ENCODE results near the gene NEURL2. TPM values are rescaled to one million over a fixed set of nuclear protein-coding genes. Genes with fewer than 3 reads are reported as not detected.
A peak's percentile ranks its signal among the peaks of the same experiment; 100 is the strongest.

NEURL2 gene
- total RNA-seq, 1 experiment from 2014 or later: 2.3 TPM

DNA sequence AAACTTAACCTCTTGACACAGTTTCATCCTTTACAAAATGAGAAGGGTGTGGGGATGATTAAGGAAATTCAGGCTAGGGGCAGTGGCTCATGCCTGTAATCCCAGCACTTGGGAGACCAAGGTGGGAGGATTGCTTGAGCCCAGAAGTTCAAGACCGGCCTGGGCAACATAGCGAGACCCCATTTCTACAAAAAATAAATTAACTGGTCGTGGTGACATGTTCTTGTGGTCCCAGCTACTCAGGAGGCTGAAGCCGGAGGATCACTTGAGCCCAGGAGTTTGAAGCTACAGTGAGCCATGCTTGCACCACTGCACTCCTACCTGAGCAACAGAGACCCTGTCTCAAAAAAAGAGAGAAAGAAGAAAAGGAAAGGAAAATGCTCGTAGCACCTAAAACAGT lies 24.6 kb downstream of the NEURL2 start:
- Histone ChIP-seq H3K4me1 (ENCODE audit: insufficient read depth, low read length) (peaks cover 18% of the 10 kb centered on the region), H3K27me3 (ENCODE audit: low read length) (no peaks in the 10 kb centered on the region), H3K9me3 (ENCODE audit: low read length) (no peaks in the 10 kb centered on the region), H3K9ac (ENCODE audit: low read length) (no peak overlapping the region), H3K9me2 (replicated peaks; ENCODE audit: low read length) (no peaks in the 10 kb centered on the region), H3F3A (ENCODE audit: low read length, unreplicated experiment) (peaks cover 2% of the 10 kb centered on the region), H3K79me2 (ENCODE audit: low read length) (no peaks in the 10 kb centered on the region), H3K36me3 (ENCODE audit: low read depth, low read length) (no peaks in the 10 kb centered on the region), H2AFZ (ENCODE audit: low read length) (no peak overlapping the region), H3K4me2 (ENCODE audit: low read length) (no peak overlapping the region), H3K4me3 (ENCODE audit: low read length) (no peak overlapping the region), H3K27ac (ENCODE audit: low read length) (peak overlapping the region; percentile 85; the same call in 1 of the 2 replicates), H4K20me1 (ENCODE audit: low read length) (no peaks in the 10 kb centered on the region)
- DNase-seq (no peak), ATAC-seq (no peak)
- intact Hi-C loops (cut with micrococcal nuclease): no loop called here
- no TSS peak for BruUV-seq (replicated peaks)
- ChIA-PET POLR2A (ENCODE audit: unreplicated experiment) (no interaction called here), CTCF (no interaction called here)
- TF ChIP-seq, protein P1, sequence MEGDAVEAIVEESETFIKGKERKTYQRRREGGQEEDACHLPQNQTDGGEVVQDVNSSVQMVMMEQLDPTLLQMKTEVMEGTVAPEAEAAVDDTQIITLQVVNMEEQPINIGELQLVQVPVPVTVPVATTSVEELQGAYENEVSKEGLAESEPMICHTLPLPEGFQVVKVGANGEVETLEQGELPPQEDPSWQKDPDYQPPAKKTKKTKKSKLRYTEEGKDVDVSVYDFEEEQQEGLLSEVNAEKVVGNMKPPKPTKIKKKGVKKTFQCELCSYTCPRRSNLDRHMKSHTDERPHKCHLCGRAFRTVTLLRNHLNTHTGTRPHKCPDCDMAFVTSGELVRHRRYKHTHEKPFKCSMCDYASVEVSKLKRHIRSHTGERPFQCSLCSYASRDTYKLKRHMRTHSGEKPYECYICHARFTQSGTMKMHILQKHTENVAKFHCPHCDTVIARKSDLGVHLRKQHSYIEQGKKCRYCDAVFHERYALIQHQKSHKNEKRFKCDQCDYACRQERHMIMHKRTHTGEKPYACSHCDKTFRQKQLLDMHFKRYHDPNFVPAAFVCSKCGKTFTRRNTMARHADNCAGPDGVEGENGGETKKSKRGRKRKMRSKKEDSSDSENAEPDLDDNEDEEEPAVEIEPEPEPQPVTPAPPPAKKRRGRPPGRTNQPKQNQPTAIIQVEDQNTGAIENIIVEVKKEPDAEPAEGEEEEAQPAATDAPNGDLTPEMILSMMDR (conservative IDR thresholded peaks at IDR 0.05; ENCODE audit: low read depth, low read length): no peak
- TF ChIP-seq EZH2 (IDR thresholded peaks at IDR 0.05; ENCODE audit: low read length, unreplicated experiment): no peak
- TF ChIP-seq EZH2phosphoT487 (IDR thresholded peaks at IDR 0.05; ENCODE audit: borderline replicate concordance, low read length): no peak

DNA sequence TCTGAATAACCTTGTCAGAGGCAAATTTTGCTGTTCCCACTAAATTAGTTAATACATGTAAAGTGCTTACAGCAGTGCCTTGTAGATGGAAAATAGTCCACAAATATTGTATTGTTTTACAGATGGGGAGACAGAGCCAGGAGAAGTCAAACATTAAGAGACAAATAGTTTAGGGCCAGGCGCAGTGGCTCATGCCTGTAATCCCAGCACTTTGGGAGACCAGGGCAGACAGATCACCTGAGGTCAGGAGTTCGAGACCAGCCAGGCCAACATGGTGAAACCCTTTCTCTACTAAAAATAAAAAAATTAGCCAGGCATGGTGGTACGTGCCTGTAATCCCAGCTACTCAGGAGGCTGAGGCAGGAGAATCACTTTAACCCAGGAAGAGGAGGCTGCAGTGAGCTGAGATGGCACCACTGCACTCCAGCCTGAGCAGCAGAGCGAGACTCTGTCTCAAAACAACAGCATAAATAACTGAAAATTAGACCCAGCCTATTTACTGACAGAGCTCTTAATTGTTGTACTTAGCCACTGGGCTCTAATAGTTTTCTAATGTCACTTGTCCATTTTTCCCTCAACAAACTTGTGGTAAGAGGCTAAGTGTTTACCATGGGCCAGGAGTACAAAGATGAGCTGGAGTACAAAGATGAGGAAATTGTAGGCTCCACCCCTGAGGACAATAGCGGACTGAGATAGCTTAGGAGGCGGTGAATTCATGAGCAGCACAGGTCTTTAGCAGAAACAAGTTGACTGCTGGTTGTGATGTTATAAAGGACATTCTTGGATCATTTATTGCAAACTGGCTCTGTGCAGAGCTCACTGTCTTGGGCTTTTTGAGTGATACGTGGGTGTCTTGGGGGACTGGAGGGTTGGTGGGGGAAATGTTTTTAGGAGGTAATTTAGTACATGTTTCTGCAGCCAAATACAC lies 27.2 kb downstream of the NEURL2 start:
- Histone ChIP-seq H3K4me1 (ENCODE audit: insufficient read depth, low read length) (peaks cover 29% of the 10 kb centered on the region), H3K9me2 (replicated peaks; ENCODE audit: low read length) (no peaks in the 10 kb centered on the region), H3F3A (ENCODE audit: low read length, unreplicated experiment) (peaks cover 2% of the 10 kb centered on the region), H3K4me3 (ENCODE audit: low read length) (no peak overlapping the region), H3K4me2 (ENCODE audit: low read length) (no peak overlapping the region), H3K79me2 (ENCODE audit: low read length) (0 out of 2 replicates have a peak, but pooled peaks cover 2% of the 10 kb centered on the region), H2AFZ (ENCODE audit: low read length) (no peak overlapping the region), H3K27me3 (ENCODE audit: low read length) (no peaks in the 10 kb centered on the region), H3K9ac (ENCODE audit: low read length) (no peak overlapping the region), H4K20me1 (ENCODE audit: low read length) (no peaks in the 10 kb centered on the region), H3K36me3 (ENCODE audit: low read depth, low read length) (no peaks in the 10 kb centered on the region), H3K27ac (ENCODE audit: low read length) (no peak overlapping the region), H3K9me3 (ENCODE audit: low read length) (no peaks in the 10 kb centered on the region)
- ATAC-seq (no peak), DNase-seq (no peak)
- CTCF ChIA-PET: interaction anchor here (0.6 kb wide), 1 partner anchor 42 kb away, joined by 3 read pairs; no protein-coding TSS in a partner anchor
- no peak for TF ChIP-seq EZH2 (IDR thresholded peaks at IDR 0.05; ENCODE audit: low read length, unreplicated experiment)
- TF ChIP-seq, protein P1 (conservative IDR thresholded peaks at IDR 0.05; ENCODE audit: low read depth, low read length): no peak
- TF ChIP-seq EZH2phosphoT487 (IDR thresholded peaks at IDR 0.05; ENCODE audit: borderline replicate concordance, low read length): no peak
- POLR2A ChIA-PET (ENCODE audit: unreplicated experiment): no interaction called here
- intact Hi-C loops (cut with micrococcal nuclease): no loop called here
- no TSS peak for BruUV-seq (replicated peaks)
